ENCODE measurements around the gene CDIPT.

DNA sequence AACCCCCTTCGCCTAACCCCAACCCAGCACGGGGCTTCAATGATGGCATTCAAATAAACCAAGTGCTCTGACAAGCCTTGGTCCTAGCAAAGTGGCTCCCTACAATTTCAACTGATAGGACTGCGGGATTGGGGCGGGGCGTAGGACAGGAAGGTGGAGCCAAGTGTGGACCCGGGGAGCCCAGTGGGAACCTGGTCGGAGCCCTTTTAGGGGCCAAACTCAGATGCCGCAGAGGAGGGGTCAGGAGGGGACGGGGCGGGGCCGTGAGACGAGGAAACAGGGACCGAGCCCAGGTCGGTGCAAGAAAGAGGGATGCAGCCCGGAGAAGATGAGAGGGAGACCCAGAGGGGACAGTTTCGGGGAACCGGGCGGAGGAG lies 13.2 kb upstream of the CDIPT start:
- no peak for TF ChIP-seq POLR2A (IDR thresholded peaks at IDR 0.05; ENCODE audit: insufficient read depth in 1 of 2, low read depth in 2 of 2, low read length in 2 of 2)
- TF ChIP-seq KLF12 (CRISPR knock-in tag; IDR thresholded peaks at IDR 0.05; ENCODE audit: borderline replicate concordance) = no peak
- TF ChIP-seq, protein P1, sequence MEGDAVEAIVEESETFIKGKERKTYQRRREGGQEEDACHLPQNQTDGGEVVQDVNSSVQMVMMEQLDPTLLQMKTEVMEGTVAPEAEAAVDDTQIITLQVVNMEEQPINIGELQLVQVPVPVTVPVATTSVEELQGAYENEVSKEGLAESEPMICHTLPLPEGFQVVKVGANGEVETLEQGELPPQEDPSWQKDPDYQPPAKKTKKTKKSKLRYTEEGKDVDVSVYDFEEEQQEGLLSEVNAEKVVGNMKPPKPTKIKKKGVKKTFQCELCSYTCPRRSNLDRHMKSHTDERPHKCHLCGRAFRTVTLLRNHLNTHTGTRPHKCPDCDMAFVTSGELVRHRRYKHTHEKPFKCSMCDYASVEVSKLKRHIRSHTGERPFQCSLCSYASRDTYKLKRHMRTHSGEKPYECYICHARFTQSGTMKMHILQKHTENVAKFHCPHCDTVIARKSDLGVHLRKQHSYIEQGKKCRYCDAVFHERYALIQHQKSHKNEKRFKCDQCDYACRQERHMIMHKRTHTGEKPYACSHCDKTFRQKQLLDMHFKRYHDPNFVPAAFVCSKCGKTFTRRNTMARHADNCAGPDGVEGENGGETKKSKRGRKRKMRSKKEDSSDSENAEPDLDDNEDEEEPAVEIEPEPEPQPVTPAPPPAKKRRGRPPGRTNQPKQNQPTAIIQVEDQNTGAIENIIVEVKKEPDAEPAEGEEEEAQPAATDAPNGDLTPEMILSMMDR (CRISPR knock-in tag; IDR thresholded peaks at IDR 0.05) = no peak
- TF ChIP-seq KDM6A (CRISPR knock-in tag; IDR thresholded peaks at IDR 0.05; ENCODE audit: low read depth) = no peak
- TF ChIP-seq ELF4 (CRISPR knock-in tag; IDR thresholded peaks at IDR 0.05; ENCODE audit: borderline replicate concordance) = no peak
- TF ChIP-seq MYC (CRISPR knock-in tag; IDR thresholded peaks at IDR 0.05; ENCODE audit: borderline replicate concordance) = no peak
- TF ChIP-seq RFX5 (IDR thresholded peaks at IDR 0.05; ENCODE audit: low read depth, low read length) = no peak
- no peak for TF ChIP-seq BRCA1 (CRISPR knock-in tag; IDR thresholded peaks at IDR 0.05)
- TF ChIP-seq CC2D1A (CRISPR knock-in tag; IDR thresholded peaks at IDR 0.05) = no peak
- TF ChIP-seq, protein P2, sequence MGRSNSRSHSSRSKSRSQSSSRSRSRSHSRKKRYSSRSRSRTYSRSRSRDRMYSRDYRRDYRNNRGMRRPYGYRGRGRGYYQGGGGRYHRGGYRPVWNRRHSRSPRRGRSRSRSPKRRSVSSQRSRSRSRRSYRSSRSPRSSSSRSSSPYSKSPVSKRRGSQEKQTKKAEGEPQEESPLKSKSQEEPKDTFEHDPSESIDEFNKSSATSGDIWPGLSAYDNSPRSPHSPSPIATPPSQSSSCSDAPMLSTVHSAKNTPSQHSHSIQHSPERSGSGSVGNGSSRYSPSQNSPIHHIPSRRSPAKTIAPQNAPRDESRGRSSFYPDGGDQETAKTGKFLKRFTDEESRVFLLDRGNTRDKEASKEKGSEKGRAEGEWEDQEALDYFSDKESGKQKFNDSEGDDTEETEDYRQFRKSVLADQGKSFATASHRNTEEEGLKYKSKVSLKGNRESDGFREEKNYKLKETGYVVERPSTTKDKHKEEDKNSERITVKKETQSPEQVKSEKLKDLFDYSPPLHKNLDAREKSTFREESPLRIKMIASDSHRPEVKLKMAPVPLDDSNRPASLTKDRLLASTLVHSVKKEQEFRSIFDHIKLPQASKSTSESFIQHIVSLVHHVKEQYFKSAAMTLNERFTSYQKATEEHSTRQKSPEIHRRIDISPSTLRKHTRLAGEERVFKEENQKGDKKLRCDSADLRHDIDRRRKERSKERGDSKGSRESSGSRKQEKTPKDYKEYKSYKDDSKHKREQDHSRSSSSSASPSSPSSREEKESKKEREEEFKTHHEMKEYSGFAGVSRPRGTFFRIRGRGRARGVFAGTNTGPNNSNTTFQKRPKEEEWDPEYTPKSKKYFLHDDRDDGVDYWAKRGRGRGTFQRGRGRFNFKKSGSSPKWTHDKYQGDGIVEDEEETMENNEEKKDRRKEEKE (IDR thresholded peaks at IDR 0.05) = no peak
- TF ChIP-seq BCL6 (CRISPR knock-in tag; IDR thresholded peaks at IDR 0.05) = no peak
- no peak for TF ChIP-seq GFI1 (CRISPR knock-in tag; IDR thresholded peaks at IDR 0.05; ENCODE audit: borderline replicate concordance)
- no peak for TF ChIP-seq EZH2 (conservative IDR thresholded peaks at IDR 0.05; ENCODE audit: low read depth, low read length)
